SK-N-SH treated with all-trans-retinoic acid at 6 μM for 48 hours (cell line): ENCODE measurements around the gene AKR1C2.
"Not testable (repeated sequence)": the region's sequence is repeated elsewhere in the genome, so short reads cannot be mapped to it uniquely, and the experiment has no call there.

Source experiments
- ARNTL ChIP-seq: fragments of 450-650 bp; formaldehyde crosslinking; IDR thresholded peaks from 2 replicates; pipeline ENCODE4 v1.5.0; 2020; ENCODE audit warnings: low read depth, mild to moderate bottlenecking, moderate library complexity, borderline replicate concordance
- BACH2 ChIP-seq: fragments of 250-450 bp; sonication (Bioruptor Pico); IDR thresholded peaks from 2 replicates; pipeline ENCODE4 v1.9.0; 2021; ENCODE audit warnings: mild to moderate bottlenecking, borderline replicate concordance
- ESRRG ChIP-seq: fragments of 250-450 bp; sonication (Bioruptor Pico); IDR thresholded peaks from 2 replicates; pipeline ENCODE4 v1.6.1; 2021; ENCODE audit warnings: mild to moderate bottlenecking
- GLIS3 ChIP-seq: fragments of 250-450 bp; sonication (Bioruptor Pico); IDR thresholded peaks from 2 replicates; pipeline ENCODE4 v1.5.0; 2020; ENCODE audit warnings: mild to moderate bottlenecking, moderate library complexity
- OSR1 ChIP-seq: fragments of 250-450 bp; sonication (Bioruptor Pico); IDR thresholded peaks from 2 replicates; pipeline ENCODE4 v1.8.0; 2022; ENCODE audit warnings: moderate library complexity, mild to moderate bottlenecking, inconsistent platforms
- PPARA ChIP-seq: fragments of 250-450 bp; sonication (Bioruptor Pico); IDR thresholded peaks from 2 replicates; pipeline ENCODE4 v1.5.0; 2020; ENCODE audit warnings: mild to moderate bottlenecking, borderline replicate concordance
- SNAI2 ChIP-seq: fragments of 250-450 bp; sonication (Bioruptor Pico); IDR thresholded peaks from 2 replicates; pipeline ENCODE4 v1.5.0; 2020; ENCODE audit warnings: mild to moderate bottlenecking, moderate library complexity
- ZFP3 ChIP-seq: fragments of 250-450 bp; sonication (Bioruptor Pico); IDR thresholded peaks from 2 replicates; pipeline ENCODE4 v1.5.0; 2020; ENCODE audit warnings: mild to moderate bottlenecking, moderate library complexity
- TF ChIP-seq, protein P1 (sequence below): fragments of 250-450 bp; sonication (Bioruptor Pico); IDR thresholded peaks from 2 replicates; pipeline ENCODE4 v1.8.0; 2021; ENCODE audit warnings: low read depth, mild to moderate bottlenecking, moderate library complexity, borderline replicate concordance
- TF ChIP-seq, protein P2 (sequence below): fragments of 250-450 bp; sonication (Bioruptor Pico); IDR thresholded peaks from 2 replicates; pipeline ENCODE4 v1.8.0; 2020; ENCODE audit warnings: mild to moderate bottlenecking, moderate library complexity, borderline replicate concordance
- TF ChIP-seq, protein P3 (sequence below): fragments of 250-450 bp; sonication (Bioruptor Pico); IDR thresholded peaks from 2 replicates; pipeline ENCODE4 v1.5.1; 2020; ENCODE audit warnings: low read depth, mild to moderate bottlenecking, moderate library complexity
- TF ChIP-seq, protein P4 (sequence below): fragments of 250-450 bp; sonication (Bioruptor Pico); IDR thresholded peaks from 2 replicates; pipeline ENCODE4 v1.5.1; 2021; ENCODE audit warnings: mild to moderate bottlenecking, moderate library complexity

DNA sequence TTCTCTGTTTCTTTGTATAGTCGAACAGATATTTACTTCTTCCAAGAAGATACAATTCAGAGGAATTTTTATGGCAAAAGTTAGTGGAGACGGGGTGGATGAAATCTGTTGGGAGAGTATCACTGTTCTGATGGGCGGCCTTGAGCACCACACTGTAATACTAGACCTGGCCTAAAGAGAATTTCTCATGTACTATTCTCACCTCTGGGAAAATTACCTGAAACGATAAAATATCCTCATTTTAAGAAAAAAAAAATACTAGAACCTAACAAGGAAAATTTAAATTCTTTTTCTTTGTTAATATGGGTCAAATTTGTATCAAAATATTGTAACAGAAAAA, 39.9 kb downstream of the AKR1C2 start:
- TF ChIP-seq SNAI2 (CRISPR knock-in tag); ARNTL (CRISPR knock-in tag); ZFP3 (CRISPR knock-in tag); GLIS3; ESRRG (CRISPR knock-in tag); BACH2; PPARA (CRISPR knock-in tag); OSR1 (CRISPR knock-in tag): not testable (repeated sequence)
- TF ChIP-seq, protein P1, sequence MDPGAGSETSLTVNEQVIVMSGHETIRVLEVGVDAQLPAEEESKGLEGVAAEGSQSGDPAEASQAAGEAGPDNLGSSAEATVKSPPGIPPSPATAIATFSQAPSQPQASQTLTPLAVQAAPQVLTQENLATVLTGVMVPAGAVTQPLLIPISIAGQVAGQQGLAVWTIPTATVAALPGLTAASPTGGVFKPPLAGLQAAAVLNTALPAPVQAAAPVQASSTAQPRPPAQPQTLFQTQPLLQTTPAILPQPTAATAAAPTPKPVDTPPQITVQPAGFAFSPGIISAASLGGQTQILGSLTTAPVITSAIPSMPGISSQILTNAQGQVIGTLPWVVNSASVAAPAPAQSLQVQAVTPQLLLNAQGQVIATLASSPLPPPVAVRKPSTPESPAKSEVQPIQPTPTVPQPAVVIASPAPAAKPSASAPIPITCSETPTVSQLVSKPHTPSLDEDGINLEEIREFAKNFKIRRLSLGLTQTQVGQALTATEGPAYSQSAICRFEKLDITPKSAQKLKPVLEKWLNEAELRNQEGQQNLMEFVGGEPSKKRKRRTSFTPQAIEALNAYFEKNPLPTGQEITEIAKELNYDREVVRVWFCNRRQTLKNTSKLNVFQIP (CRISPR knock-in tag): not testable (repeated sequence)
- TF ChIP-seq, protein P2, sequence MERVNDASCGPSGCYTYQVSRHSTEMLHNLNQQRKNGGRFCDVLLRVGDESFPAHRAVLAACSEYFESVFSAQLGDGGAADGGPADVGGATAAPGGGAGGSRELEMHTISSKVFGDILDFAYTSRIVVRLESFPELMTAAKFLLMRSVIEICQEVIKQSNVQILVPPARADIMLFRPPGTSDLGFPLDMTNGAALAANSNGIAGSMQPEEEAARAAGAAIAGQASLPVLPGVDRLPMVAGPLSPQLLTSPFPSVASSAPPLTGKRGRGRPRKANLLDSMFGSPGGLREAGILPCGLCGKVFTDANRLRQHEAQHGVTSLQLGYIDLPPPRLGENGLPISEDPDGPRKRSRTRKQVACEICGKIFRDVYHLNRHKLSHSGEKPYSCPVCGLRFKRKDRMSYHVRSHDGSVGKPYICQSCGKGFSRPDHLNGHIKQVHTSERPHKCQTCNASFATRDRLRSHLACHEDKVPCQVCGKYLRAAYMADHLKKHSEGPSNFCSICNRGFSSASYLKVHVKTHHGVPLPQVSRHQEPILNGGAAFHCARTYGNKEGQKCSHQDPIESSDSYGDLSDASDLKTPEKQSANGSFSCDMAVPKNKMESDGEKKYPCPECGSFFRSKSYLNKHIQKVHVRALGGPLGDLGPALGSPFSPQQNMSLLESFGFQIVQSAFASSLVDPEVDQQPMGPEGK (CRISPR knock-in tag): not testable (repeated sequence)
- TF ChIP-seq, protein P3, sequence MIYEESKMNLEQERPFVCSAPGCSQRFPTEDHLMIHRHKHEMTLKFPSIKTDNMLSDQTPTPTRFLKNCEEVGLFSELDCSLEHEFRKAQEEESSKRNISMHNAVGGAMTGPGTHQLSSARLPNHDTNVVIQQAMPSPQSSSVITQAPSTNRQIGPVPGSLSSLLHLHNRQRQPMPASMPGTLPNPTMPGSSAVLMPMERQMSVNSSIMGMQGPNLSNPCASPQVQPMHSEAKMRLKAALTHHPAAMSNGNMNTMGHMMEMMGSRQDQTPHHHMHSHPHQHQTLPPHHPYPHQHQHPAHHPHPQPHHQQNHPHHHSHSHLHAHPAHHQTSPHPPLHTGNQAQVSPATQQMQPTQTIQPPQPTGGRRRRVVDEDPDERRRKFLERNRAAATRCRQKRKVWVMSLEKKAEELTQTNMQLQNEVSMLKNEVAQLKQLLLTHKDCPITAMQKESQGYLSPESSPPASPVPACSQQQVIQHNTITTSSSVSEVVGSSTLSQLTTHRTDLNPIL (CRISPR knock-in tag): not testable (repeated sequence)
- TF ChIP-seq, protein P4, sequence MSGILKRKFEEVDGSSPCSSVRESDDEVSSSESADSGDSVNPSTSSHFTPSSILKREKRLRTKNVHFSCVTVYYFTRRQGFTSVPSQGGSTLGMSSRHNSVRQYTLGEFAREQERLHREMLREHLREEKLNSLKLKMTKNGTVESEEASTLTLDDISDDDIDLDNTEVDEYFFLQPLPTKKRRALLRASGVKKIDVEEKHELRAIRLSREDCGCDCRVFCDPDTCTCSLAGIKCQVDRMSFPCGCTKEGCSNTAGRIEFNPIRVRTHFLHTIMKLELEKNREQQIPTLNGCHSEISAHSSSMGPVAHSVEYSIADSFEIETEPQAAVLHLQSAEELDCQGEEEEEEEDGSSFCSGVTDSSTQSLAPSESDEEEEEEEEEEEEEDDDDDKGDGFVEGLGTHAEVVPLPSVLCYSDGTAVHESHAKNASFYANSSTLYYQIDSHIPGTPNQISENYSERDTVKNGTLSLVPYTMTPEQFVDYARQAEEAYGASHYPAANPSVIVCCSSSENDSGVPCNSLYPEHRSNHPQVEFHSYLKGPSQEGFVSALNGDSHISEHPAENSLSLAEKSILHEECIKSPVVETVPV (CRISPR knock-in tag): not testable (repeated sequence)
